Endothelial cell of umbilical vein (primary cell): Measurements from ENCODE around the gene SORL1.

Source experiments
- CTCF ChIP-seq, 2 donors: IDR thresholded peaks; 1 replicate in 1 of 2; 2 replicates in 1 of 2; pipeline ENCODE4 v1.5.1; 2011; ENCODE audit warnings: low read length in 2 of 2, mild to moderate bottlenecking in 2 of 2, moderate library complexity in 2 of 2, control low read depth in 1 of 2, inconsistent platforms in 1 of 2, low read depth in 1 of 2; ENCODE audit not compliant: insufficient read depth in 1 of 2; ENCODE audit errors: extremely low read depth in 1 of 2
- EZH2 ChIP-seq: IDR thresholded peaks from 2 replicates; pipeline ENCODE4 v1.6.1; 2012; ENCODE audit warnings: borderline replicate concordance, low read depth, mild to moderate bottlenecking, moderate library complexity, low read length, inconsistent platforms; ENCODE audit not compliant: severe bottlenecking
- FOS ChIP-seq: IDR thresholded peaks from 2 replicates; pipeline ENCODE4 v1.6.1; 2011; ENCODE audit warnings: mild to moderate bottlenecking, low read length, moderate library complexity, borderline replicate concordance; ENCODE audit not compliant: insufficient read depth
- GATA2 ChIP-seq: IDR thresholded peaks from 2 replicates; pipeline ENCODE4 v1.7.0; 2011; ENCODE audit warnings: low read depth, mild to moderate bottlenecking, moderate library complexity, mixed read lengths, low read length; ENCODE audit not compliant: insufficient read length, insufficient read depth
- JUN ChIP-seq: IDR thresholded peaks from 2 replicates; pipeline ENCODE4 v1.6.1; 2011; ENCODE audit warnings: borderline replicate concordance, low read depth; ENCODE audit not compliant: insufficient read length, insufficient read depth
- MAX ChIP-seq: IDR thresholded peaks from 2 replicates; pipeline ENCODE4 v1.6.1; 2011; ENCODE audit not compliant: insufficient read depth, insufficient read length
- POLR2A ChIP-seq: IDR thresholded peaks from 2 replicates; pipeline ENCODE4 v1.6.1; 2012; ENCODE audit warnings: low read depth, mild to moderate bottlenecking, control low read depth, low read length
- POLR2AphosphoS5 ChIP-seq: IDR thresholded peaks from 2 replicates; pipeline ENCODE4 v1.6.1; 2012; ENCODE audit warnings: low read depth, mild to moderate bottlenecking, control low read depth, low read length, moderate library complexity; ENCODE audit not compliant: insufficient read depth

- no peak for TF ChIP-seq CTCF (IDR thresholded peaks at IDR 0.05; ENCODE audit: extremely low read depth in 1 of 2, insufficient read depth in 1 of 2, low read depth in 1 of 2, low read length in 2 of 2)
- no peak for TF ChIP-seq POLR2A
- no peak for TF ChIP-seq POLR2AphosphoS5
- TF ChIP-seq EZH2, result no peak
- TF ChIP-seq JUN, result no peak
- TF ChIP-seq MAX, result no peak
- no peak for TF ChIP-seq GATA2
- TF ChIP-seq FOS, result no peak
These were observed 4.8 kb downstream of the SORL1 start for GRCh38 chr11:121456816-121457431.
